GM21825 (cell line): ENCODE results near the gene HECTD2.
"Not testable (repeated sequence)": the region's sequence is repeated elsewhere in the genome, so short reads cannot be mapped to it uniquely, and the experiment has no call there.

ENCODE experiments used
- ATAC-seq: cut with Tn5 transposase; IDR thresholded peaks from one replicate; pipeline ENCODE4 v1.9.1; 2021; ENCODE audit warnings: mild to moderate bottlenecking, moderate library complexity; ENCODE audit not compliant: unreplicated experiment

HECTD2 gene

DNA sequence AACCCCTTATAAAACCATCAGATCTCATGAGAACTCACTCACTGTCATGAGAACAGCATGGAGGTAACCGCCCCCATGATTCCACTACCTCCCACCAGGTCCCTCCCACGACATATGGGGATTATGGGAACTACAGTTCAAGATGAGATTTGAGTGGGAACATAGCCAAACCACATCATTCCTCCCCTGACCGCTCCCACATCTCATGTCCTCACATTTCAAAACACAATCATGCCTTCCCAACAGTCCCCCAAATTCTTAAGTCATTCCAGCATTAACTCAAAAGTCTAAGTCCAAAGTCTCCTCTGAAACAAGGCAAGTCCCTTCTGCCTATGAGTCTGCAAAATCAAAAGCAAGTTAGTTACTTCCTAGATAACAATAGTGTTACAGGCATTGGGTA lies 150.7 kb downstream of the HECTD2 start:
- ATAC-seq = not testable (repeated sequence)

GRCh38 chr10:91562839-91563581 lies 152.9 kb downstream of the HECTD2 start:
- ATAC-seq = no peak

GRCh38 chr10:91564026-91564425 lies 153.9 kb downstream of the HECTD2 start:
- ATAC-seq = no peak
